Chondrocyte (in vitro differentiated cells): ENCODE data around the gene UQCC2. TPM values are rescaled to one million over a fixed set of nuclear protein-coding genes. Genes with fewer than 3 reads are reported as not detected.
A peak's percentile ranks its signal among the peaks of the same experiment; 100 is the strongest.

Source experiments
- DNase-seq: peaks from one replicate; pipeline ENCODE4 v3.0.0; 2021; ENCODE audit warnings: mixed read lengths, low spot score
- H3K27ac Mint-ChIP-seq: one replicate; pipeline ENCODE4 v1.8.0; 2021; ENCODE audit warnings: mild to moderate bottlenecking, moderate library complexity, mixed read lengths; ENCODE audit not compliant: unreplicated experiment
- H3K27me3 Mint-ChIP-seq: 2 replicates; pipeline ENCODE4 v1.8.0; 2021; ENCODE audit warnings: low read depth, mixed read lengths
- H3K36me3 Mint-ChIP-seq: 2 replicates; pipeline ENCODE4 v1.8.0; 2021; ENCODE audit warnings: low read depth, mixed read lengths
- H3K4me1 Mint-ChIP-seq: 2 replicates; pipeline ENCODE4 v1.8.0; 2021; ENCODE audit warnings: low read depth, mild to moderate bottlenecking, mixed read lengths
- H3K4me3 Mint-ChIP-seq: one replicate; pipeline ENCODE4 v1.8.0; 2021; ENCODE audit warnings: mild to moderate bottlenecking, moderate library complexity, mixed read lengths; ENCODE audit not compliant: unreplicated experiment
- H3K9me3 Mint-ChIP-seq: 2 replicates; pipeline ENCODE4 v1.8.0; 2021; ENCODE audit warnings: low read depth, mixed read lengths
- total RNA-seq: library from RNA; stranded (reverse); gene quantifications from 3 replicates; pipeline ENCODE4 v1.2.1, GENCODE V29; 2021
- TF ChIP-seq, protein P1 (sequence below): fragments of 200-600 bp; sonication (generic); IDR thresholded peaks from 2 replicates; pipeline ENCODE4 v1.5.0; 2021; ENCODE audit warnings: antibody characterized with exemption, mild to moderate bottlenecking, moderate library complexity

The UQCC2 gene
- total RNA-seq, 1 donor from 2014 or later = 64.5 TPM

DNA sequence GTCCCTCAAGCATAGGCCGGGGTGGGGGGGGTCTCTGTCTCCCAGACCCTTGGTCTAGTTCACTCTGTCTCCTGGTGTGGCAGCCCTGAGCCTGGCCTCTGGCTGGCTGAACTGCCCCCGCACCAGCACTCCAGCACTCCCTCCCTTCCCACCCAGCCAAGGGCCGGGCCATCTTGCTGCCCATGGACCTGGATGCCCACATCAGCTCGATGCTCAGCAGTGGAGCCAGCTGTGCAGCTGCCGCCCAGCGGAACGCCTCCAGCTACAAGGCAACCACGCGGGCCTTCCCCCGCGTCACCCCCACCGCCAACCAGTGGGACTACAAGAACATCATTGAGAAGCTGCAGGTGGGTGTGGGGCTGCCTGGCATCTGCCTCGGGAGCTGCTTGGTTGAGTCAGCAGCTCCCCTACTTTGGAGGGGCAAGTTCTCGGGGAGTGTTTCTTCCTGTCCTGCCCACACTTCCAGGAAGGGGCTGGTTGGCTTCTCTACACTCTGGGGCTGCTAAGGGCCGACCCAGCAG lies 28.4 kb downstream of the UQCC2 start:
- no peaks in the 10 kb centered on the region for H3K9me3 Mint-ChIP-seq
- H3K4me3 Mint-ChIP-seq = no peak overlapping the region
- TF ChIP-seq, protein P1, sequence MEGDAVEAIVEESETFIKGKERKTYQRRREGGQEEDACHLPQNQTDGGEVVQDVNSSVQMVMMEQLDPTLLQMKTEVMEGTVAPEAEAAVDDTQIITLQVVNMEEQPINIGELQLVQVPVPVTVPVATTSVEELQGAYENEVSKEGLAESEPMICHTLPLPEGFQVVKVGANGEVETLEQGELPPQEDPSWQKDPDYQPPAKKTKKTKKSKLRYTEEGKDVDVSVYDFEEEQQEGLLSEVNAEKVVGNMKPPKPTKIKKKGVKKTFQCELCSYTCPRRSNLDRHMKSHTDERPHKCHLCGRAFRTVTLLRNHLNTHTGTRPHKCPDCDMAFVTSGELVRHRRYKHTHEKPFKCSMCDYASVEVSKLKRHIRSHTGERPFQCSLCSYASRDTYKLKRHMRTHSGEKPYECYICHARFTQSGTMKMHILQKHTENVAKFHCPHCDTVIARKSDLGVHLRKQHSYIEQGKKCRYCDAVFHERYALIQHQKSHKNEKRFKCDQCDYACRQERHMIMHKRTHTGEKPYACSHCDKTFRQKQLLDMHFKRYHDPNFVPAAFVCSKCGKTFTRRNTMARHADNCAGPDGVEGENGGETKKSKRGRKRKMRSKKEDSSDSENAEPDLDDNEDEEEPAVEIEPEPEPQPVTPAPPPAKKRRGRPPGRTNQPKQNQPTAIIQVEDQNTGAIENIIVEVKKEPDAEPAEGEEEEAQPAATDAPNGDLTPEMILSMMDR = no peak
- peaks cover 13% of the 10 kb centered on the region for H3K4me1 Mint-ChIP-seq
- H3K27me3 Mint-ChIP-seq = no peaks in the 10 kb centered on the region
- H3K27ac Mint-ChIP-seq = no peak overlapping the region
- no peak for DNase-seq
- peaks cover 7% of the 10 kb centered on the region for H3K36me3 Mint-ChIP-seq

DNA sequence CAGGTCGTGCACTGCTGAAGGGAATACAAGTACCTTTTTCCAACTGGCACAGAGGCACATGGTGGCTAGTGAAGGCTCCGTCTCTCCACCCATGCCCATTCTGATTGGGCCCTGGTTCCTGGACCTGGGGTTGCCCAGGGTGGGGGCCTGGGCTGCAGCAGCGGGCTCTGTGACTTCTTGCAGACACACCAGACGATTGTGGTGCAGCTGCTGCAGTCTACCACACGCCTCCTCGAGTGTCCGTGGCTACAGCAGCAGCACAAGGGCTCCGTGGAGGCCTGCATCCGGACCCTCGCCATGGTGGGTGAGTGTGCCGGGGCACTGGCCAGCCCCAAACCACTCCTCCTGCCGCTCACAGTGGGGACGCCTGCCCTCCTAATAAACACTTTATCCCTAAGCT lies 29.2 kb downstream of the UQCC2 start:
- Mint-ChIP-seq H3K27me3 (no peaks in the 10 kb centered on the region), H3K4me3 (no peak overlapping the region), H3K36me3 (peaks cover 10% of the 10 kb centered on the region), H3K9me3 (no peaks in the 10 kb centered on the region), H3K4me1 (peaks cover 21% of the 10 kb centered on the region), H3K27ac (no peak overlapping the region)
- DNase-seq = no peak
- TF ChIP-seq, protein P1 = no peak

DNA sequence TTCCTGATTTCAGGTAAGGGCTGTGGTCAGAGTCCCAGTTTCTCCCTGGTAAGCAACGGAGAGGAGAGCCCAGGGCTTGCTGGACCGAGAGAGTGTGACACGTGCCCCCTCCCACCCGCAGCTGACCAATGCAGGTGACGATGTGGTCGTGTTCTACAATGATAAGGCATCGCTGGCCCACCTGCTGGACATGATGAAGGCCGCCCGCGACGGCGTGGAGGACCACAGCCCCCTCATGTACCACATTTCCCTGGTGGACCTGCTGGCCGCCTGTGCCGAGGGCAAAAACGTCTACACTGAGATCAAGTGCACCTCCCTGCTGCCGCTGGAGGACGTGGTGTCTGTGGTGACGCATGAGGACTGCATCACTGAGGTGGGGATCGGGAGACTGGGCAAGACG lies 31.7 kb downstream of the UQCC2 start:
- DNase-seq = no peak
- Mint-ChIP-seq H3K27me3 (no peaks in the 10 kb centered on the region), H3K4me3 (no peak overlapping the region), H3K36me3 (peaks cover 7% of the 10 kb centered on the region), H3K4me1 (peaks cover 47% of the 10 kb centered on the region), H3K27ac (no peak overlapping the region), H3K9me3 (no peaks in the 10 kb centered on the region)
- TF ChIP-seq, protein P1 = no peak

DNA sequence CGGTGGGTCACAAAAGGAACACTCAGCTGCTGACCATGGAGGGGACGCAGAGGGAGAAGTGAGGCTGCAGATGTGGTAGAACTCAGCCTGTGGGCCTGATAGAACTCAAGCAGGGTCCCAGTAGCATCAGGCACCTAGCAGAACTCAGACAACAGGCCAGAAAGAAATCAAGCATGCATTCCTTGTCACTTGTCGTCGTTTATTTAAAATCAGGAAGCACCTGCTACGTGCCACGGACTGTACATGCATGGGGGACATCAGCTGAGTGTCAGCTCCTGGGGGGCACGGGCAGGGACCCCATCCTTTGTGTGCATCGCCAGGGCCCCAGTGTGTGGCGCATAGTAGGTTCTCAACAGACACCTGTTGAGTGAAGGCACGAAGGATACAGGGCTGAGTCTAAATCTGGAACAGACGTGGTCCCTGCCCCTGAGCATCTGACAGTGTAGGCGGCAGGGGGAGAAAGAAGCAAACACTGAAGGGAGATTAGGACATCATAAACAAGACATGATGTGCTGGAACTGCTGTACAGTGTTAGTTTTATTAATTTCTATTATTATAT lies 32.5 kb downstream of the UQCC2 start:
- Mint-ChIP-seq H3K9me3 (no peaks in the 10 kb centered on the region), H3K4me3 (no peak overlapping the region), H3K27me3 (no peaks in the 10 kb centered on the region), H3K27ac (no peak overlapping the region), H3K36me3 (peaks cover 7% of the 10 kb centered on the region), H3K4me1 (peaks cover 54% of the 10 kb centered on the region)
- no peak for DNase-seq
- TF ChIP-seq, protein P1 = no peak

DNA sequence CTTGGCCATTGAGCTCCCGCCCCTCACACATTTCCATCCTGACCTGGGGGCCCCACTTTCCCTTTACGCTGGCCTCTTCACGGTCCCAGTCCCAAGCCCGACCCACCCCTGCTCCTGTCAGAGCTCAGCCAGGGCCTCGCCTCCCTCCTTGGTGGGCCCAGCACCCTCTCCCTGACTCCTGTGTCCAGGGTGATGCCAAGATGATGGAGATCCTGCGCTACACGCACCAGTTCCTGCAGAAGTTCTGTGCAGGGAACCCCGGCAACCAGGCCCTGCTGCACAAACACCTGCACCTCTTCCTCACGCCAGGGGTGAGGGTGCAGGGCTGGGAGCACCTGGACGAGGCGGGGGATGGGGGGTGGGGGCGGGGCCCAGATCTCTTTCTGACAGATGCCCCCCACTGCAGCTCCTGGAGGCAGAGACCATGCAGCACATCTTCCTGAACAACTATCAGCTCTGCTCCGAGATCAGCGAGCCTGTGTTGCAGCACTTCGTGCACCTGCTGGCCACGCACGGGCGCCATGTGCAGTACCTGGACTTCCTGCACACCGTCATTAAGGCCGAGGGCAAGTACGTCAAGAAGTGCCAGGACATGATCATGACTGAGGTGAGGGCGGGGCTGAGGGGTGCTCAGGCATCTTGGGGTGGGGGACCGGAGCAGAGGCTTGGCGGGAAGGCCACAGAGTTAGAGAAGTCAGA lies 33.1 kb downstream of the UQCC2 start:
- peaks cover 7% of the 10 kb centered on the region for H3K36me3 Mint-ChIP-seq
- no peaks in the 10 kb centered on the region for H3K27me3 Mint-ChIP-seq
- H3K4me3 Mint-ChIP-seq = no peak overlapping the region
- H3K4me1 Mint-ChIP-seq = peaks cover 55% of the 10 kb centered on the region
- H3K27ac Mint-ChIP-seq = peak overlapping the region; percentile 82
- TF ChIP-seq, protein P1 = no peak
- no peak for DNase-seq
- H3K9me3 Mint-ChIP-seq = no peaks in the 10 kb centered on the region
